Measurements from ENCODE around the gene ROR2.

Gene ROR2

DNA sequence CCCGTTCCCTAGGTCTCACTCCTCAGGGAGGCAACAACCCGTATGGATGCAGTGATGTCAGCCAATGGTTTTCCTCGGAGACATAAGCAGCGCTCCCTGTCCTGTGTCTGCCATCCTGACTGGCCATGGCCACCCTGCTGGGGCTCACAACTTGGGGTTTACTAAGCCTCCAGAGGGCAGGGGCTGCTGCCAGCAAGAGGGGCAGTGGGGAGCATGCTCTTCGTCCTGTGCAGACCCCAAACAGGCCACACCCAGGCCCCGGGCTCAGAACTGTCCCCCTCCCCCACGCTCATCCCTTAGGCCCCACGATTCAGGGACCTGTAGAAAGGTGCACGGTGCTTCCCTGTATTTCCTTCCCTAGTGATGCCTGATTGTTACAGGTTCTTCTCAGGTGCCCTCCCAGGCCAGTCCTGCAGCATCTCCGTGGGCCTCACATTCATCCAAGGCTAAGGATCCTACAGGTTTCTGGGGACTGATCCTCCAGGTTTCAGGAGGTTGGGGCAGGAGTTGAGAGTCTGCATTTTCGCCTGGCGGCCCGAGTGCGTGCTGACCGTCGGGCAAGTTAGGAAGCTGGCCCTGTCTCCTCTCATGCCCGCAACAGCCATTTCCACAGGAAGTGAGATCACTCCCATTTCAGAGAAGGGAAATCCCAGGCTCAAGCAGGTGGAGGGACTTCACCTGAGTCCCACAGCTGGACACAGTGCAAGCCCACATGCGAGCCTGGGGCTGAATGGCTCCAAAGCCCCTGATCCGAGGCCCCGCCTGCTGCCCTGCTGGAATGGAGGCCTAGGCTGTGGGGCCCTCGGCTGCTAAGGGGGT lies 217.6 kb downstream of the ROR2 start:
- DNase-seq, result no peak

DNA sequence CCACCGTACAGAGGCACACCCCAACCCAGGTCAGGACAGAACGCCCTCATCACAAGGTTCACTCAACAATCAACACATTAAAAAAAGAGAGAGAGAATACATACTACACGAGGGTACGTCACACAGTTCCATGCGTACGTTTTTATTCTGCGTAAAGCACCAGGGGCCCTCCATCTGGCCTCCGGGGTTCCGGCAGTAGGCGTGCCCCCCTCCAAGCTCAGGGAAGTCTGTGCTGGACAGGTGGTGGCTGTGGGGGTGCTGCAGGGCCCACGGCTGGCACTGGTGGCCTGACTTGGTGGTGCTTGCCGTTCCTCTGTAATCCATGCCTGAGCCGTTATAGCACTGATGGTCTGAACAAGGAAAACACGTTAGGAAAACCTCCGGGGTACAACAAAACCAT lies 219.2 kb downstream of the ROR2 start:
- DNase-seq, result no peak

DNA sequence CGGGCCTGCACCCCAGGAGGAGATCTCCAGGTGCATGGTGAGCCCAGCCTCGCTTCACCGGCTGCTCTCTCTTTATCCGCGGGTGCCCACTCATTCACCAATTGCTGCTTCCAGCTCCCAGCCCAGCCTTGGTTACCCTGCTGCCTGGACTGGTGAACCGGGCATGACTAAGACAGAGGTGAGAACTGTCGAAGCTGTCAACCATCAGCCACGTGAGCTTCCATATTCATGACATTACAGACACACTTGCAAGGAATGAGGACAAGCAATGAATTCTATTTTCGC lies 220.5 kb downstream of the ROR2 start:
- no peak for DNase-seq

DNA sequence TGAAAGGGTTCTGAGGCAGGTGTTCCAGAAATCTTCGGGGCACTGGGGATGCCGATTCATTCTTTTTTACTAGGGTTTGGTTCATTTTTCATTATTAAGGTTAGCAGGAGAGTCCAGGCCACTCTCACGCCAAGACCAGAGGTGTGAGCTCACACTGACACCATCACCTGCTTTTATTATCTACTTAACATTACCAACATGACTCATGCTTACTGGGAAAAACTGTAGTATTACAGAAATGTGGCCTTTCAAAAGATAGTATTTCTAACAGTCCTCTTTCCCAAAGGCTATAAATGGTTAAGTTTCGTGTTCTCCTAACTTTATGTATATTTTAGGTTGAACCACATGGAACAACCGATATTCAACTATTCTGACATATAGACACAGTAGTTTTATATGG lies 222.1 kb downstream of the ROR2 start:
- DNase-seq, result no peak

DNA sequence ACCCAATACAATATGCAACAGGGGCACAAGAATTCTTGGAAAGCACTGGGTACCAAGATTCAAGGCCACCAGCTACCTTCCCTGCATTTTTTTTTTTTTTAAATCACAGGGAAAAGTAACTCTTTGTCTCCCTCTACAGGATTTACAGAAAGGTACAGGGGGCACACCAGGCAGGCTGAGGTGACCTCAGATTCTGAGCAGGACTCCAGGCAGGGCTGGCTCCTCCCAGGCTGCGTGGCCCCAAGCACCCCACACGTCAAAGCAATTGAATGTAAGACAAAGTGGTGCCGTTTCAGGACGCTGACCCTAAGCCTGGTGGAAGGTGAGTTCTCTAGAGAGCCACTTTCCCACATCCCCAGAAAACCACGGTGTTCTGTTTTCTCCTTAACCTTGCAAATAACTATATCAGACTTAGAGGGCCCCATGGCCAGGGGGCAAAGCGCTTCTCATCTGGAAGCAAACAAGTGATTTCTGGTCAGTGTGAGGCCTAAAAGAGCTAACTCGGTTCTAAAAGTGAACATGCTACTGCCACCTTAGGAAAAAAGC lies 222.6 kb downstream of the ROR2 start:
- DNase-seq, result no peak

DNA sequence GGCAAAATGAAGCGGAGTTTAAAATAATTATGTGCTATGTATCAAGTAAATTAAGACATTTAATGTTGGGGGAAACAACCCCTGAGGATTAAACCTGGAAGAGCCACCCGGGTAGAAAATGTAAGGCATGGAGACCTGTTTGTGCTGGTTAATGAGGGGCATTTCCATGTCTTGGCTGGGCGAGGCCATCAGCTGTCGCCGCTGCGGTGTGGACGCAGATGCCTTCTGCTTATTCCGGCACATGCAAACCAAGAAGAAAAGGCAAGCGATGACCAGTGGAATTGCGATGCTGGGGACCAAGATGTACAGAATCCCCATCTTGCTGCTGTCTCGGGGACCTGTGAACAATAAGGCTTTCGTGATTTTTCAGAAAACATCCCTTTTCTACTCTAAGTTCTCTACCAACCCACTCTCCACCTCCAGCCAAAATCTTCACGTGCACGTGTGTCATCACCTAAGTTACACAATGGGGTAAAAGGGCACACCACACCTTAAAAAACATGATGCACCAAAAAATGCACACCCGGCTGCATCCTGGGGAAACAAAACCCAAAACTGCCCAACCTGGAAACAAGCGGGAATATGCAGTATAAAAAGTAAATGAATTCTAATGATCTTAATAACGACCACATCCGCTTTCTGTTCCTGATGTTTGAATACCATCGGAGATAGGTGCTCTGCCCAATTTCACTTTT lies 223.5 kb downstream of the ROR2 start:
- no peak for DNase-seq

DNA sequence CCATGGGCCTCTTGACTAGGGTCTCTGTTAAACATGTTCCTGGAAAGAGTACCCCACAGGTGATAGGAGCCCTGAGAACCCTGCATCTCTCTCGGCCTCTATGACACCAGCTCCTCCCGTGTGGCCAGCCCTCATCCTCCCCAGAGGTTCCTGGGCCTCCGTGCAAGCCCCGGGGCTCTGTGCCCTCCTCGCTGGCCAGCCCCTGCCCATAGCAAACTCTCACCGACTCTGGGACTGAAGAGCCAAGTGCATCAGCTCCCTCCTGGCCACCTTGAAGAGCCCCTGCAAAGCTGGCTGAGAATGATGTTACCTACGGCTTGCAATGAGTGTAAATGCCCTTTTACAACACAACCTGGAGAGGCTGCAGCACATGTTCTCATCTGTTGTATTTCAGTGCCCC lies 224.4 kb downstream of the ROR2 start:
- DNase-seq, result no peak

DNA sequence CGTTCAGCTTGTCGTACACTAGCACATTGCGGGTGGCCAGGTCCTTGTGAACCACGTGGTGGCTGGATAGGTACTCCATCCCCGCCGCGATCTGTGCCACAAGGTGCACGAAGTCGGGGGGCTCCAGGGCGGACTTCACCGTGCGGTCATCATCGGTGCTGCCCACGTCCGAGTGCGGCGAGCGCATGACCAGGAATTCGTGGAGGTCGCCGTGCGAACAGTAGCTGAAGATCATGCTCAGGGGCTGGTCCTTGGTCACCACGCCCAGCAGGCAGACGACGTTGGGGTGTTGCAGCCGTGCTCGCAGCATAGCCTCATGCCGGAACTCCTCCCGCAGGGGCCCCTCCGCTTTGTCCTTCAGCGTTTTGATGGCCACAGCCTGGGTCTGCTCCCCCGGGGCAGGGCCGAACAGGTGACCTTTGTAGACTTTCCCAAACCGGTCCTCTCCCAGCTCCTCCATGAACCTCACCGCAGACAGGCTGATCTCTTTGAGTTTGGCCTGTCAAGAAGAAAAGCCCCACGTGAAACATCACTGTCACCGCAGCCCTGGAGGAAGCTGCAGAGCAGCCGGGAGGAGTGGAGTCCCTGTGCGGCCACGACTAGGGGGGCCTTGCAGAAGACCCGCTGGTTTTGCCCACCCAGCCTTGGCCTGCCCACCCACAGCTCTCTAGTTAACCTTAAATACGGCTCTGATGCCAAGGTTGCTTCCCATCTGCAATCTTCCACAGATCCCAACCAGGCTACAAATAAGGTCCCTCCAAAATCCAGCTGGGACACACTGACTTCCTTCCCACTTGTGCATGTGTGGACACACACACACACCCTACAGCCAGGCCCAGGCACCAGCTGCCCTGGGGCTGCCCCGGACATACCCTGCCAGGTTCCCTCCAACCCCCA lies 225.2 kb downstream of the ROR2 start:
- no peak for DNase-seq

DNA sequence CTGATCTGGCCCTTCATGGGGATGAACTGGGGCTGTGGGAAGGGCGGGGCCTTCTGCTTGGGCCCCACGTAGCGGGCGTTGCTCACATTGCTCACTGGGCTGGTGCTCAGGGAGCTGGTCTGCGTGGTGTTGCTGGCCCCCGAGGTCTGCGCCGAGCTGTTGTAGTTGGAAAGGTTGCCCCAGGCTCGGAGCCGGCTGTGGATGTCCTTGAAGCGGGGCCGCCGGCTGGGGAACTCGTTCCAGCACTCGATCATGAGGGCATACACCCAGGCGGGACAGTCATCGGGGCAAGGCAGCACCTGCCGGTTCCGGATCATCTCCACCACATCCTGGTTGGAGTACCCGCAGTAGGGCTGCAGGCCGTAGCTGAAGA lies 226.0 kb downstream of the ROR2 start:
- no peak for DNase-seq

DNA sequence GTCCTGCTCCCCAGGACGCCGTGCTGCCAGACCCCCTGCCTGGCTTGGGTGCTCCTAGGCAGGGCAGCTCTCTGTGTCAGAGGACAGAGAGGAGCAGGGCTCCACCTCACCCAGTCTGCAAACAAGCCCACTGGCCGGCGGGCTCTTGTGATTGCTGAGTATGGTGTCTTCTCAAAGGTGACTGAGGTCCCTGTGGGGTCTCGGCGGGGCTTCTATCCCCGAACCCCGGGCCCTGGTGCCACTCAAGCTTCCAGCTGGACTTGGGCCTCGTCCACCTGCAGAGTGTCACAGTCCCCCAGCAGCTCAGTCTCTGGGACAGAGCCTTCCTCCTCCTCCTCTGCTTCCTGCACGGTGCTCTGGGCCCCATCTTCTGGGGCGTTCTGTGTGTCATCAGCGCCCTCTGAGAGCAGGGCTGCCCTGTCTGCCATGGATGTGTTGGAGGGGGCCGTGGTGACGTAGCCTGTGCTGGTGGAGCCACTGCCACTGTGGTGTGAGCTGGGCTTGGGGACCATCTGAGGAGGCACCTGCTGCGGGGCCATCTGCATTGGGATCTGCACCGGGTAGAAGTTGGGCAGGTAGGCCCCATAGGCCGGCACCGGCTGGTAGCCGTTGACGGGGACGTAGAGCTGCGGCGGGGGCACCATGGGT lies 226.5 kb downstream of the ROR2 start:
- DNase-seq, result no peak

DNA sequence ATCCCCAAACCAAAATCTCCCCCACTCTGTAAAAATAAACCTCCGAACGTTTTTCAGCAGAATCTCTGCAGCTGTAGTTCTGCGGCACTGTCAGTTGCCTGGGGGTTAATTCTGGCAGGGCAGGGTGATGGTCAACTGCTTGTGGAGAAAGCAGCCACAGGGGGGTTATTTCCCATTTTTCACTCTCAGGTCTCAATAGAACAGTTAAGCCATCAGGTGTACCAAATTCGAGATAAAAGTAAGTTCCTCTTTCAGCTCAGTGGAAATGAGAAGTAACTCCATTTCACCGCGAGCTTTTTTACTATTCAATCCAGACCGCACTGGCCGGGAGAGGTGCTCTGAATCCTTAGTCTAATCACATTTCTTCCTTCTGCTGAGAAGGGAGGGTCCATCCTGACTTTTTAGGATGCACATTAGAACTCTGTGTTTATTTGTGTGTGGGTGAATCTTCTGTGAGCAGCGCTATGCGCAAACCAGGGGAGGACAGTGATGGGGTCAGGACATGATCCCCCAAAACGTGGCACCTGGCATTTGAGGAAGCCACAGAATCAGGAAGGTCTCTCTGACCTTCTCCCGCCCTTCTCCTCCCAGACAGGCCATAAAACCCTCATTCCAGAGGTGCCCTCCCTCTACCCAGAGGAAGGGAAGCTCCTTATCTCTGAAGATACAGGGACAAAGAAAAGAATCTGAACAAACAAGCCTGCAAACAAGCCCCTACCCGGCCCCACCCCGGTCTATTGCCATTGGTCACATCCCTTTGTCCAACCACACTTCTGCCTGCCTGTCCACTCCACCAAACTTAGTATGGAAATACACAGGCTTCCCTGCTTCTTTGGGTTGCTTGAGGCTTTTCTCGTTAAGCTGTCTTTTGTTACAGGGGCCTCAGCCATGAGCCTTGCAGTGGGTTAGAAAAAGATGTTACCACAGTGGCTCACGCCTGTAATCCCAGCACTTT lies 229.0 kb downstream of the ROR2 start:
- no peak for DNase-seq

DNA sequence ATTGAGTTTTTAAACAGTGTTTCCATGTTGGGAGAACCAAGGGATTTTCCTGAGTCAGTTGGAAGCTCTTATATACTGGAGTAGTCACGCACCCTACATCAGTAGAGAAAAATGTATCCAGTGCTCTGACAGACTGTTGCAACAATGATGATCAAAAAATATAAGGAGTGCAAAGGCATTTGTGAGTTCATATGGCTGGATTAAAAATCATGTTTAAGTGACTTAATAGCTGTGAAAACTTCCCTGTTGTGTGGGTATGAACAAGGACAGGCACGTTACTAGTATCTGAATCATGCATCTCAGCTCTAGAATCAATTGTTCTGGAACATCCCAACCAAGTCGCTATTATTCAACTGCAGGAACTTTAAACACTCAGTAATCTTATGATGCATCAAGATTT lies 229.7 kb downstream of the ROR2 start:
- DNase-seq, result no peak

DNA sequence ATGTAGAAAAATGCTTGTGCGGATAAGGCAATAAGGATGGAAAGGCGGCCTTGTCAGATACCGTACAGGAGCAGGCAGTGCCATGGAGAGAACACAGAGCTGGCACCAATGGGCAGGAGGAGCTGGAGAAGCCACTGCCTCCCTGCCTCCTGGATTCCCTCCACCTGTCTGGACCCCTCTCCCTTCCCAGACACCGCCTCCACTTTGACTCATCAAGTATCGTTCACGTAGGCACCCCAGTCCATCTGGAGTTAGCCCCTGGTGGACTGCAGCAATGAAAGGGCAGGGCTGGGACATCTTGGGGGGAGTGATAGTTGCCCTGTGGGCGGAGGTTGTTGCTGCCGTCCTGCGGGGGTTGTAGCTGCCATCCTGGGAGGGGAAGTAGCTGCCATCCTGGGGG lies 232.0 kb downstream of the ROR2 start:
- DNase-seq, result no peak

DNA sequence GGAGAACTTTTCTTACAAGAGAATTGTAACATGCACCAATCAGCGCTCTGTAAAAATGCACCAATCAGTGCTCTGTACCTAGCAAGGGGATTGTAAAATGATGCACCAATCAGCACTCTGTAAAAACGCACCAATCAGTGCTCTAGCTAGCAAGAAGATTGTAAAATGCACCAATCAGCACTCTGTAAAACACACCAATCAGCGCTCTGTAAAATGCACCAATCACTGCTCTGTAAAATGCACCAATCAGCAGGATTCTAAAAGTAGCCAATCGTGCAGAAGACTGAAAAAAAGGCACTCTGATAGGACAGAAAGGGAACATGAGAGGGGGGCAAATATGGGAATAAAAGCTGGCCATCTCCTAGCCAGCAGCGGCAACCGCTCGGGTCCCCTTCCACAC lies 233.2 kb downstream of the ROR2 start:
- DNase-seq, result no peak

DNA sequence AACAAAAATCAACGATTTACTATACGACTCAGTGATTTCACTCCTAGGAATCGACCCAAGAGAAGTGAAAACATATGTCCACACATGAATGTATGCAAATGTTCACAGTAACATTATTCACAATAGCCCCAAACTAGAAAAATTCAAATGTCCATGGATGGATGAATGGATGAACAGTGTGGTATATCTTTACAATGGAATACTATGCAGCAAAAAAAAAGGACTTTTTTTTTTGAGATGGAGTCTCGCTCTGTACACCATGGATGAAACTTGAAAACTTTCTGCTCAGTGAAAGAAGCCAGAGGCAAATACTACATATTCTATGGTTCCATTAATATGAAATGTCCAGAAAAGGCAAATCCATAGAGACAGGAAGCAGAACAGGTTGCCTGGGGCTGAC lies 233.8 kb downstream of the ROR2 start:
- no peak for DNase-seq

DNA sequence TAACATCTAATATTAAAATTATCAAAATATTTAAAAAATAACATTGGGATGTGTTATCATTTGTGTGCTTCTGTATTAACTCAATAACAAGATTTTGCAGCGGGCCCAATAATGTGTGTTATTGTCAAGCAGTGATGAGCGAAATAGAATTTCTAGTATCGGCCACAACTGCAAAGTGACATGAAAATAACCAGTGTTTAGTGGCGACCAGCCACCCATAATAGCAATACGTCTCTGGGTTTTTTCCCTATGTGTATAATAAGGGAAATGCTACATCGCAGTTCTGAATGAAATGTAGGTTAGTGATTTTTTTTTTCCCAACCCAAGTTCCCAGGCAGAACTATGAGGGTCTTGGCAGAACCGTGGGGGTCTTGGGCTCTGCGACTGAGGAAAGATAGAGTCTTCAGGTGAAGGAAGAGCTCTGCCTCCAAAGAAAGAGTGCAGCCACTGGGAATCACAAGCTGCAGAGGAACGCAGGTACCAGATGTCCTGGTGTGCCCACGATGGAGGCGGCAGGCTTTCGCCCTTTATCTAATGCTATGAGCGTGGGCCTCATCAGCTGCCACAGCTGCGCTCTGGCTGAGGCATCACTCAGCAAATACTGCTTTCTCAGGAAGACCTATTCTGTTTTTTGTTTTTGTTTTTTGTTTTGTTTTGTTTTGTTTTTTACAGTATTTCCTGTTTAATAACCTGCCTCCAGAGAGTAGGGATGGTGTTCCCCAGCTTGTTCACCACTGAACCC lies 235.0 kb downstream of the ROR2 start:
- DNase-seq, result no peak

DNA sequence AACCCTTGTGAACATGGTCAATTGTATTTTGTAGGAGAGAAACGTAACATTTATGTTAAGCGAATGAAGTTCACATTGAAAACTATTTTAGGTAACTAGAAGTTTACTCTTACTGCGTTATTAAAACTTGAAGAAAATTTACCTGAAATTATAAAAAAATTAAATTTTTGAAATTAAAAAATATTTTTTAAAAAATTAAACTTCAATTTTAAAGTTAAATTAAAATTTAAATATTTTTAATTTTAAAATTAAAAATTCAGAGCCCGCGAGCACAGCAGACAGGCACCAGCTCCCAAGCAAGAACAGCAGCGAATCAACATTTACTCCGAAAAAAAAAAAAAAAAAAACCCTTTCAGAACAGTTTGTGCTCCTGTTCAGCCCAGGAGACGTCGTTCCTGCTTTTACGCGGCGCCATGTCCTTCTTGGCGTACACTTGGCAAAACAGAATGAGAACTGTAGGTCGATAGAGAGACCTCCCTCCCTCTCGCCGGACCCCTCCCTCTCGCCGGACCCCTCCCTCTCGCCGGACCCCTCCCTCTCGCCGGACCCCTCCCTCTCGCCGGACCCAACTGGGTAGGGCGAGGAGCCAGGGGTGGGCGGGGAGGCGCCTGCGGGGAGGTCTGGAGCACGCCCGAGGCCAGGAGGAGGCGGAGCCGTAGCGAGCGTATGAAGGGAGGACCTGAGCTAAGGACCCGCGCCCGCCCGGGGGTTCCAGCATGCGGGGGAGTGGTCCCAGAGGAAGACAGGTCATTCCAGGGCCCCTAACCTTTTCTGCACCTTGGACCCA lies 235.8 kb downstream of the ROR2 start:
- DNase-seq, result peak; percentile 86

DNA sequence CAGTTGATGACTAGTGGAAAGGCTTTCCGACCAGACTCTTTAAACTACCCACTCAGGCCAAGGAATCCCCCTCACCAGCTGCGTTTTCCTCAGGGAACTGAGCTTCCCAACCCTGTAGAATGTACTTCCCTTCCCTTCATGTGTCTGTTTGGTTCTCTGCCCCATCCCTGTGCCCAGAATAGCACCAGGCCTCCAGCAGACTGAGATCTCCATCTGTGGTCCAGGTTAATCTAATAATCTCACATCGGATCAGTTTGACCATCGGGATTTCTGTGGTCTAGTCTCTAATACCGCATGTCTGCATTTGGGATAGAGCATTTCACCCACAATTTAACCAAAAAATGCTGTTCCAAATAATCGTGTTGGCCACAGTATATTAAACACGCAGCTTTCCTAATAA lies 237.2 kb downstream of the ROR2 start:
- DNase-seq, result no peak

DNA sequence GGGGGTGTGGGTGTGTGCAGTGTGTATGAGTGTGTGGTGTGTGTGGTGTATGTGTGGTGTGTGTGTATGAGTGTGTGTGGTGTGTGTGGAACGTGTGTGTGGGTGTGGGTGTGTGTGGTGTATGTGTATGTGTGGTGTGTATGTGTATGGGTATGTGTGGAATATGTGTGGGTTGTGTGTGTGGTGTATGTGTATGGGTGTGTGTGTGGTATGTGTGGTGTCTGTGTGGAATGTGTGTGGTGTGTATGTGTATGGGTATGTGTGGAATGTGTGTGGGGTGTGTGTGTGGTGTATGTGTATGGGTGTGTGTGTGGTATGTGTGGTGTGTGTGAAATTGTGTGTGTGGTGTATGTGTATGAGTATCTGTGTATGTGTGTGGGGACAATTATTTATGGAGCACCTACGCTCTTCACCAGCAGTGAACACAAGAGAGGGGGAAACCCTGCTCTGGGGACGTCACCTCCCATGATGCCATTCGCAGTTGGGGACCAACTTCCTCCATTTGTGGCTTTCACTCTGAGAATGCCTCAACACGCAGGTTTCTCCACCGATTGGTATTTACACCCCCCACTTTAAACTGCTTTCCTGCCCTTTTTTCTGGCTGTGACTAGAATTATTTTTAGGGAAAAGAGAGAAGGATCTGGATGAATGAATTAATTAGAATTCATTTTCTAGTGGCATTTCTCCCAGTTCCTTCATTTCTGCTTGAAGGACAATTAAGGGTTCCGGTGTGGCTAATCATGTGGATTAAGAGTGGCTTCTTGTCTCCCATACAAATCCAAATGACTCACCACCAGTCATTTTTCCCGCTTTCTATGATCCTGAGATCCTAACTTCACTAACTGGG lies 238.1 kb downstream of the ROR2 start:
- no peak for DNase-seq

Measured in left hindlimb (tissue), 1 donor.